NB4 (cell line): ENCODE measurements around the gene UBR2.

Source experiments
- DNase-seq: peaks from one replicate; pipeline ENCODE4 v3.0.0; 2010; ENCODE audit warnings: low read depth
- H3K4me3 ChIP-seq: one replicate; pipeline ENCODE4 v1.5.1; 2011; ENCODE audit warnings: mild to moderate bottlenecking, low read depth, low read length, moderate library complexity
- MAX ChIP-seq: IDR thresholded peaks from 2 replicates; pipeline ENCODE4 v1.6.1; 2011; ENCODE audit warnings: low read depth, low read length
- MYC ChIP-seq: IDR thresholded peaks from 2 replicates; pipeline ENCODE4 v1.6.1; 2011; ENCODE audit warnings: low read depth, low read length
- POLR2A ChIP-seq: IDR thresholded peaks from 2 replicates; pipeline ENCODE4 v1.6.1; 2011; ENCODE audit warnings: mild to moderate bottlenecking; ENCODE audit not compliant: insufficient read length; ENCODE audit errors: extremely low read depth
- TF ChIP-seq, protein P1 (sequence below): IDR thresholded peaks from one replicate; pipeline ENCODE4 v1.5.1; 2012; ENCODE audit warnings: low read depth, low read length

Gene UBR2

GRCh38 chr6:42532038-42532669, 31.7 kb upstream of the UBR2 start:
- no peak overlapping the region for H3K4me3 ChIP-seq
- TF ChIP-seq POLR2A, result no peak
- TF ChIP-seq, protein P1, sequence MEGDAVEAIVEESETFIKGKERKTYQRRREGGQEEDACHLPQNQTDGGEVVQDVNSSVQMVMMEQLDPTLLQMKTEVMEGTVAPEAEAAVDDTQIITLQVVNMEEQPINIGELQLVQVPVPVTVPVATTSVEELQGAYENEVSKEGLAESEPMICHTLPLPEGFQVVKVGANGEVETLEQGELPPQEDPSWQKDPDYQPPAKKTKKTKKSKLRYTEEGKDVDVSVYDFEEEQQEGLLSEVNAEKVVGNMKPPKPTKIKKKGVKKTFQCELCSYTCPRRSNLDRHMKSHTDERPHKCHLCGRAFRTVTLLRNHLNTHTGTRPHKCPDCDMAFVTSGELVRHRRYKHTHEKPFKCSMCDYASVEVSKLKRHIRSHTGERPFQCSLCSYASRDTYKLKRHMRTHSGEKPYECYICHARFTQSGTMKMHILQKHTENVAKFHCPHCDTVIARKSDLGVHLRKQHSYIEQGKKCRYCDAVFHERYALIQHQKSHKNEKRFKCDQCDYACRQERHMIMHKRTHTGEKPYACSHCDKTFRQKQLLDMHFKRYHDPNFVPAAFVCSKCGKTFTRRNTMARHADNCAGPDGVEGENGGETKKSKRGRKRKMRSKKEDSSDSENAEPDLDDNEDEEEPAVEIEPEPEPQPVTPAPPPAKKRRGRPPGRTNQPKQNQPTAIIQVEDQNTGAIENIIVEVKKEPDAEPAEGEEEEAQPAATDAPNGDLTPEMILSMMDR, result peak; percentile 86
- DNase-seq, result peak; percentile 86

DNA sequence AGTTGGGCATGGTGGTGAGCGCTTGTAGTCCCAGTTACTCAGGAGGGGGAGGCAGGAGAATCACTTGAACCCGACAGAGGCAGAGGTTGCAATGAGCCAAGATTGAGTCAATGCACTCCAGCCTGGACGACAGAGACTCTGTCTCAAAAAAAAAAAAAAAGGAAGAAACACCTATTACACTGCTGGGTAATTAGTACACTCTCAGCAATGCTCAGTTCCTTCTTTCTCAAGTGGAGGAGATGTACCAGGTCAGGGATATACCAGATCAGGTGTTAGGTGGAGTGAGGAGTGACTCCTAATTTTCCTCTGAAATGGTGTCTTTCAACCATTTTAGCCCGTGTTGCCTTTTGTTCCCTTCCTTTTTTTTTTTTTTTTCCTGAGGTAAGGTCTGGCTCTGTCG, 30.0 kb upstream of the UBR2 start:
- TF ChIP-seq, protein P1, result no peak
- TF ChIP-seq POLR2A (no peak), MAX (no peak), MYC (no peak)
- no peak for DNase-seq
- no peak overlapping the region for H3K4me3 ChIP-seq

DNA sequence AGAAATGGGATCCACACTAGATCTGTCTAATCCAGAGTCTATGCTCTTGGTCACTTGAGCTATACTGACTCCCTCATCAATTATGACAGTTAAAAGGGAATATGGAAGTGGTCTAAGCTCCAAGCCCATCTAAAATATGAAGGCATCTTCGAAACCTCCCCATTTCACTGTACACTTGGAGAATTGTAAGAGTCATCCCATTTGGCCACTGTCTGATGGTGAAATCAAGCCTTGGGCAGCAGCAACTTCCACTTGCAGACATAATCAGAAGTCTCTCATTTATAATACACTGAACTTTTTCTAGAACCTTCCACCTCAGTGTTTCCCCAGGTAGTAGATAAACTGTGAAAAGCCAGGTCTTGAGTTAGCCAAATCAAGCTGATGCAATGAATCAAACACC, 26.3 kb upstream of the UBR2 start:
- no peak overlapping the region for H3K4me3 ChIP-seq
- no peak for DNase-seq
- no peak for TF ChIP-seq MYC
- TF ChIP-seq, protein P1, result no peak
- no peak for TF ChIP-seq MAX
- TF ChIP-seq POLR2A, result no peak

- no peak for DNase-seq
- no peak overlapping the region for H3K4me3 ChIP-seq
- TF ChIP-seq, protein P1, result no peak
- TF ChIP-seq MYC (no peak), MAX (no peak), POLR2A (no peak)
Measured at GRCh38 chr6:42539135-42539534, 24.7 kb upstream of the UBR2 start.

- peak; percentile 62 for DNase-seq
- TF ChIP-seq POLR2A, result no peak
- peak; percentile 68 for TF ChIP-seq MYC
- peak; percentile 88 for TF ChIP-seq MAX
- TF ChIP-seq, protein P1, result no peak
- no peak overlapping the region for H3K4me3 ChIP-seq
Measured at GRCh38 chr6:42545226-42545773, 18.5 kb upstream of the UBR2 start.
